Measurements from ENCODE around the gene ZNF664. TPM values are rescaled to one million over a fixed set of nuclear protein-coding genes. Genes with fewer than 3 reads are reported as not detected.

Gene ZNF664
- total RNA-seq, 1 donor from 2014 or later, result 134 TPM

- Mint-ChIP-seq H3K4me1 (ENCODE audit: unreplicated experiment) (peaks cover 49% of the 10 kb centered on the region), H3K27me3 (ENCODE audit: unreplicated experiment) (no peaks in the 10 kb centered on the region), H3K4me3 (ENCODE audit: unreplicated experiment) (peak overlapping the region; percentile 87), H3K36me3 (ENCODE audit: unreplicated experiment) (peaks cover 19% of the 10 kb centered on the region), H3K9me3 (ENCODE audit: unreplicated experiment) (no peaks in the 10 kb centered on the region), H3K27ac (ENCODE audit: unreplicated experiment) (peak overlapping the region; percentile 89)
- TF ChIP-seq, protein P1, sequence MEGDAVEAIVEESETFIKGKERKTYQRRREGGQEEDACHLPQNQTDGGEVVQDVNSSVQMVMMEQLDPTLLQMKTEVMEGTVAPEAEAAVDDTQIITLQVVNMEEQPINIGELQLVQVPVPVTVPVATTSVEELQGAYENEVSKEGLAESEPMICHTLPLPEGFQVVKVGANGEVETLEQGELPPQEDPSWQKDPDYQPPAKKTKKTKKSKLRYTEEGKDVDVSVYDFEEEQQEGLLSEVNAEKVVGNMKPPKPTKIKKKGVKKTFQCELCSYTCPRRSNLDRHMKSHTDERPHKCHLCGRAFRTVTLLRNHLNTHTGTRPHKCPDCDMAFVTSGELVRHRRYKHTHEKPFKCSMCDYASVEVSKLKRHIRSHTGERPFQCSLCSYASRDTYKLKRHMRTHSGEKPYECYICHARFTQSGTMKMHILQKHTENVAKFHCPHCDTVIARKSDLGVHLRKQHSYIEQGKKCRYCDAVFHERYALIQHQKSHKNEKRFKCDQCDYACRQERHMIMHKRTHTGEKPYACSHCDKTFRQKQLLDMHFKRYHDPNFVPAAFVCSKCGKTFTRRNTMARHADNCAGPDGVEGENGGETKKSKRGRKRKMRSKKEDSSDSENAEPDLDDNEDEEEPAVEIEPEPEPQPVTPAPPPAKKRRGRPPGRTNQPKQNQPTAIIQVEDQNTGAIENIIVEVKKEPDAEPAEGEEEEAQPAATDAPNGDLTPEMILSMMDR (IDR thresholded peaks at IDR 0.05), result no peak
- DNase-seq (ENCODE audit: extremely low spot score, unreplicated experiment), result no peak
These were observed 1.6 kb upstream of the ZNF664 start for GRCh38 chr12:123971449-123971769.

GRCh38 chr12:123971770-123972456 lies 1.1 kb upstream of the ZNF664 start:
- TF ChIP-seq, protein P1 (IDR thresholded peaks at IDR 0.05), result no peak
- Mint-ChIP-seq H3K27me3 (ENCODE audit: unreplicated experiment) (no peaks in the 10 kb centered on the region), H3K36me3 (ENCODE audit: unreplicated experiment) (peaks cover 20% of the 10 kb centered on the region), H3K4me1 (ENCODE audit: unreplicated experiment) (peaks cover 49% of the 10 kb centered on the region), H3K9me3 (ENCODE audit: unreplicated experiment) (no peaks in the 10 kb centered on the region), H3K4me3 (ENCODE audit: unreplicated experiment) (peak overlapping the region; percentile 87), H3K27ac (ENCODE audit: unreplicated experiment) (peak overlapping the region; percentile 89)
- no peak for DNase-seq (ENCODE audit: extremely low spot score, unreplicated experiment)

DNA sequence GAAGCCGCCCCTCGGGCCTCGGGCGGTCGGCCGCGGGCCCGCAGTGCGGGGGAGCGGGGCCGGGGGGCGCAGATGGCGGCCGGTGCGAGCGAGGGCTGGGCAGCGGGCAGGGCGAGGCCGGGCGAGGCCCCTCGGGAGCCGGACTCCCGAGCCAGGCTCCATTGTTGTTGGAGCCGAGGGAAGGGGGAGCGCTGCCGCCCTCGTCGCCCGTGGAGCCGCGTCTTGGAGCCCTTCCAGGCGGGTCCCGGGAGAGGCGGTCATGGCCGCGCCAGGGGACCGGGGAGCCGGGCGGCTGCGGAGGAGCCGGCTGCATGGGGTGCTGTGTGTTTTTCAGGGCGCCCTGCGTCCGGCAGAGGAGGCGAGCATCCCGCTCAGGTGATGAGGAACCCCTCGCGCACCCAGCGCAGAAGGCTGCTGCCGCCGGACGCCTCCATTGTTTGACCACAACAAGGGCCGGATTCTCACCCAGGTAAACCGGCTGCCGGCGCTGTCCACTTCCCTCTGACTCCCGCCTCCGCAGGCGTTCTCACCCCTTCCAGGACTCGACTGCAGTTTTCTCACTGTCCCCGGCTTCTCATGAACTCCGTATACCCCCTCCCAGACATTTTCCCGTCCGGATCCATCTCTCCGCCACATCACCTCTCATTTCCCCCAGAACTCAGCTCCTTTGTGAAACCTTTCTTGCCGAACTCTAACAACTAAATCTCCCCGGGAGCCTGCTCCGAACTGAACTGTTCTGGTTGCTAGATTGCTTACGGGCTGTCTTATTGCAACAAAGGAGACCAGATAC lies 732 bp downstream of the ZNF664 start:
- H3K4me3 Mint-ChIP-seq (ENCODE audit: unreplicated experiment), result peak overlapping the region; percentile 93
- peak overlapping the region; percentile 83 for H3K27ac Mint-ChIP-seq (ENCODE audit: unreplicated experiment)
- peaks cover 18% of the 10 kb centered on the region for H3K36me3 Mint-ChIP-seq (ENCODE audit: unreplicated experiment)
- H3K9me3 Mint-ChIP-seq (ENCODE audit: unreplicated experiment), result no peaks in the 10 kb centered on the region
- peaks cover 45% of the 10 kb centered on the region for H3K4me1 Mint-ChIP-seq (ENCODE audit: unreplicated experiment)
- TF ChIP-seq, protein P1 (IDR thresholded peaks at IDR 0.05), result no peak
- DNase-seq (ENCODE audit: extremely low spot score, unreplicated experiment), result peak; percentile 88
- no peaks in the 10 kb centered on the region for H3K27me3 Mint-ChIP-seq (ENCODE audit: unreplicated experiment)

DNA sequence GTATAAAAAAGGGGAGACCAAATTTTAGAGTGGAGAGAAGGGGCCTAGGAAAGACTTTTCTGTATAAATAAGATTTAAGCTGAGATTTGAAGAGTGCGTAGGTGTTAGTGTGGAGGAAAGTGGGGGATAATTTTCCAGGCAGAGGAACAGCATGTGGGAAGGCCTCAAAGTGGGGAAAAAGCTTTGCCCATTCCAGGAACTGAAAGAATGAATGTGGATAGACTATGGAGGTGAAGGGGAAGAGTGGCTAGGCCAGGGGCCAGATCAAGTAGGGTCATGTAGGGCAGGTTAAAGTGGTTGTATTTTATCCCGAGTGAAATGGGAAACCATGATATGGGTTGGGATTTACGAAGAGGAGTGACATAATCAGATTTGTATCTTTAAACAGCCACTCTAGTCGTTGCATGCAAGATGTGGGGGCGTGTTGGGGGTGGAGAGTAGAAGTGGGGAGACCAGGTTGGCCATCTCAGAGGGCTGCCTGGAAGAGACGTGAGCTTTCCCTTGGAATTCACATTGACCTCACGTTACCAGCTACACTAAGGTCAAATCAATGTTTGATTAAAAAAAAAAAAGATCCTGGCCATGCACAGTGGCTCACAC lies 3.3 kb downstream of the ZNF664 start:
- H3K9me3 Mint-ChIP-seq (ENCODE audit: unreplicated experiment), result no peaks in the 10 kb centered on the region
- TF ChIP-seq, protein P1 (IDR thresholded peaks at IDR 0.05), result no peak
- no peaks in the 10 kb centered on the region for H3K27me3 Mint-ChIP-seq (ENCODE audit: unreplicated experiment)
- no peak for DNase-seq (ENCODE audit: extremely low spot score, unreplicated experiment)
- H3K27ac Mint-ChIP-seq (ENCODE audit: unreplicated experiment), result no peak overlapping the region
- H3K36me3 Mint-ChIP-seq (ENCODE audit: unreplicated experiment), result peaks cover 27% of the 10 kb centered on the region
- H3K4me1 Mint-ChIP-seq (ENCODE audit: unreplicated experiment), result peaks cover 24% of the 10 kb centered on the region
- no peak overlapping the region for H3K4me3 Mint-ChIP-seq (ENCODE audit: unreplicated experiment)

DNA sequence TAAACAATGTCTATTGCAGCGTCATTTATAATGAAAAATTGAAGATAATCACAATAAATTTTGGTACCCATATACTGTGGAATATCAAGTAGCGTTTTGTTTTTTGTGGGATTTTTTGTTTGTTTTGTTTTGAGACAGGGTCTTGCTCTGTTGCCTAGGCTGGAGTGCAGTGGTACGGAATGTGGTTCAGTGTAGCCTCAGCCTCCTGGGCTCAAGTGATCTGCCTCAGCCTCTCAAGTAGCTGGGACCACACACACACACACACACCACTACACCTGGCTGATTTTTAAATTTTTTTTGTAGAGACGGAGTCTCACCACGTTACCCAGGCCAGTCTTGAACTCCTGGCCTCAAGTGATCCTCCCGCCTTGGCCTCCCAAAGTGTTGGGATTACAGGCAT lies 6.6 kb downstream of the ZNF664 start:
- Mint-ChIP-seq H3K9me3 (ENCODE audit: unreplicated experiment) (no peaks in the 10 kb centered on the region), H3K27me3 (ENCODE audit: unreplicated experiment) (no peaks in the 10 kb centered on the region), H3K4me1 (ENCODE audit: unreplicated experiment) (peaks cover 17% of the 10 kb centered on the region), H3K36me3 (ENCODE audit: unreplicated experiment) (peaks cover 33% of the 10 kb centered on the region), H3K4me3 (ENCODE audit: unreplicated experiment) (no peak overlapping the region), H3K27ac (ENCODE audit: unreplicated experiment) (no peak overlapping the region)
- TF ChIP-seq, protein P1 (IDR thresholded peaks at IDR 0.05), result no peak
- DNase-seq (ENCODE audit: extremely low spot score, unreplicated experiment), result no peak

Measured in osteocyte (in vitro differentiated cells).